Mucosa of descending colon (tissue), 3 donors: ENCODE results near the gene HPS1. TPM values are rescaled to one million over a fixed set of nuclear protein-coding genes. Genes with fewer than 3 reads are reported as not detected.

Experiments
- ATAC-seq: fragments of 200-7000 bp; cut with Tn5 transposase; one replicate; pipeline ENCODE4 v1.9.1; 2020; ENCODE audit warnings: mild to moderate bottlenecking, moderate library complexity
- DNase-seq, 3 donors: peaks; one replicate each; pipeline ENCODE4 v3.0.0-alpha.2; 2020
- H3K36me3 ChIP-seq: fragments of 200-600 bp; one replicate; pipeline ENCODE4 v1.8.0; 2021; ENCODE audit warnings: low read depth, mild to moderate bottlenecking
- H3K4me1 ChIP-seq: fragments of 200-600 bp; one replicate; pipeline ENCODE4 v1.8.0; 2021; ENCODE audit warnings: low read depth, mild to moderate bottlenecking
- H3K4me3 ChIP-seq: fragments of 200-600 bp; one replicate; pipeline ENCODE4 v1.8.0; 2021; ENCODE audit warnings: mild to moderate bottlenecking
- H3K9me3 ChIP-seq: fragments of 200-600 bp; one replicate; pipeline ENCODE4 v1.8.0; 2021; ENCODE audit warnings: mild to moderate bottlenecking
- CTCF ChIP-seq: fragments of 200-600 bp; IDR thresholded peaks from one replicate; pipeline ENCODE4 v1.8.0; 2022; ENCODE audit warnings: antibody characterized with exemption, mild to moderate bottlenecking
- intact Hi-C, 2 donors: fragments of 100-400 bp; cut with DNase I in 1 of 2; cut with micrococcal nuclease in 1 of 2; formaldehyde crosslinking; loops; one replicate each; pipeline versions ENCODE4 v1.11.0 to v1.11.1; 2022; cut with DNase I, micrococcal nuclease
- total RNA-seq, 3 donors: library from RNA; stranded (reverse); fragmentation: NEBNext Ultra II Directional in 2 of 3; extraction: Animal tissue kit (Norgen Biotek cat#: 25700) in 2 of 3; gene quantifications; one replicate each; pipeline versions ENCODE4 v1.2.1 to v1.2.4, GENCODE V29; 2021 to 2023
- donor health status: DM: no; HTN: no; CAD: no; lungs with moderate emphysema.
- donor health status: DM: no; HTN: no; CAD: no.
- donor health status: DM: no; HTN: yes; CAD: no.

Gene HPS1
- total RNA-seq, 3 donors from 2014 or later, result 80.9 to 101 (median 85.4) TPM

GRCh38 chr10:98450618-98451017 is 3.9 kb upstream of the HPS1 start:
- no peaks in the 10 kb centered on the region for H3K9me3 ChIP-seq
- peaks cover 4% of the 10 kb centered on the region for H3K4me1 ChIP-seq
- no peak for TF ChIP-seq CTCF
- H3K4me3 ChIP-seq, result no peak overlapping the region
- ATAC-seq, result no peak
- H3K36me3 ChIP-seq, result no peaks in the 10 kb centered on the region
- DNase-seq, result no peak
- intact Hi-C loops, result no loop called here

GRCh38 chr10:98449287-98449686 is 2.6 kb upstream of the HPS1 start:
- no peak overlapping the region for H3K4me3 ChIP-seq
- no peak for ATAC-seq
- no peak for TF ChIP-seq CTCF
- no peaks in the 10 kb centered on the region for H3K9me3 ChIP-seq
- H3K36me3 ChIP-seq, result no peaks in the 10 kb centered on the region
- no peak for DNase-seq
- H3K4me1 ChIP-seq, result peaks cover 4% of the 10 kb centered on the region
- intact Hi-C loops, result no loop called here

GRCh38 chr10:98446151-98446660 is 529 bp downstream of the HPS1 start:
- ATAC-seq (peak; percentile 57), DNase-seq (peak in 1 of 3 donors; percentile 48)
- TF ChIP-seq CTCF, result no peak
- Histone ChIP-seq H3K36me3 (no peaks in the 10 kb centered on the region), H3K9me3 (no peaks in the 10 kb centered on the region), H3K4me1 (peaks cover 4% of the 10 kb centered on the region), H3K4me3 (peak overlapping the region; percentile 71)
- intact Hi-C loops, result no loop called here

GRCh38 chr10:98445200-98445812 is 1.4 kb downstream of the HPS1 start:
- Histone ChIP-seq H3K4me3 (no peak overlapping the region), H3K9me3 (no peaks in the 10 kb centered on the region), H3K36me3 (peaks cover 5% of the 10 kb centered on the region), H3K4me1 (peaks cover 4% of the 10 kb centered on the region)
- TF ChIP-seq CTCF, result no peak
- no peak for DNase-seq
- intact Hi-C loops, result no loop called here
- ATAC-seq, result no peak

- no peak overlapping the region for H3K4me3 ChIP-seq
- DNase-seq (no peak), ATAC-seq (no peak)
- TF ChIP-seq CTCF, result no peak
- H3K9me3 ChIP-seq, result no peaks in the 10 kb centered on the region
- intact Hi-C loops, result no loop called here
- peaks cover 5% of the 10 kb centered on the region for H3K36me3 ChIP-seq
- peaks cover 4% of the 10 kb centered on the region for H3K4me1 ChIP-seq
These were observed 2.3 kb downstream of the HPS1 start for GRCh38 chr10:98444314-98445006.
